ENCODE results near the gene APOBEC4. TPM values are rescaled to one million over a fixed set of nuclear protein-coding genes. Genes with fewer than 3 reads are reported as not detected.

Gene APOBEC4
- not detected in 2 replicates for total RNA-seq (2014; rRNA removed; shearing (Covaris generic))
- not detected in 2 replicates for polyA plus RNA-seq (2016; fragmentation: Nextera tagmentation; extraction: Ambion mirVana)

GRCh38 chr1:183652547-183653461 is at the start of gene APOBEC4:
TSS of gene APOBEC4 (minus strand) at chr1:183653316. CDS start at chr1:183648781, 4,535 bp downstream.
- TF ChIP-seq EZH2phosphoT487 (IDR thresholded peaks at IDR 0.05; ENCODE audit: insufficient read depth, low read depth) = no peak
- TF ChIP-seq EZH2 (IDR thresholded peaks at IDR 0.05; ENCODE audit: insufficient read depth, poor library complexity, severe bottlenecking) = no peak
- Histone ChIP-seq H3K4me1 (ENCODE audit: insufficient read depth) (peaks cover 19% of the 10 kb centered on the region), H3K79me2 (ENCODE audit: insufficient read depth) (peaks cover 10% of the 10 kb centered on the region; the same call in 1 of the 2 replicates), H3K27ac (no peak within 1 kb of the TSS), H3K9me2 (ENCODE audit: insufficient read depth) (no peaks in the 10 kb centered on the region), H3K36me3 (ENCODE audit: low read depth) (no peaks in the 10 kb centered on the region), H3K9me3 (ENCODE audit: low read depth) (no peaks in the 10 kb centered on the region), H2AFZ (no peak within 1 kb of the TSS), H3K4me2 (ENCODE audit: unreplicated experiment) (no peak within 1 kb of the TSS), H4K20me1 (ENCODE audit: insufficient read depth) (no peaks in the 10 kb centered on the region), H3F3A (ENCODE audit: insufficient read depth) (no peaks in the 10 kb centered on the region), H3K9ac (no peak within 1 kb of the TSS), H3K27me3 (replicated peaks; ENCODE audit: insufficient read depth) (no peaks in the 10 kb centered on the region), H3K4me3 (no peak within 1 kb of the TSS)
- in situ Hi-C loops (cut with MboI) = loop anchor here (10.0 kb wide), 2 partner anchors 262 to 392 kb away; no protein-coding TSS in a partner anchor
- DNase-seq = no peak
- 75 to 77% methylated on average over 5 of the region's 5 CpGs for WGBS, 2 experiments (ENCODE audit: low coverage in 1 of 2, low lambda C conversion rate in 2 of 2, missing lambda C conversion rate in 2 of 2)

GRCh38 chr1:183702813-183703198 is 49.7 kb upstream of the APOBEC4 start:
- H3K27ac ChIP-seq = no peak overlapping the region
- 96 to 99% methylated on average over 9 of the region's 9 CpGs for WGBS, 2 experiments (ENCODE audit: low coverage in 1 of 2, low lambda C conversion rate in 2 of 2, missing lambda C conversion rate in 2 of 2)
- in situ Hi-C loops (cut with MboI) = no loop called here

GRCh38 chr1:183702087-183702812 is 49.1 kb upstream of the APOBEC4 start:
- DNase-seq = peak; percentile 35

More at GRCh38 chr1:183702813-183703198, 49.7 kb upstream of the APOBEC4 start:
- Histone ChIP-seq H3K4me3 (no peak overlapping the region), H4K20me1 (ENCODE audit: insufficient read depth) (no peaks in the 10 kb centered on the region), H2AFZ (no peak overlapping the region), H3K4me1 (ENCODE audit: insufficient read depth) (no peaks in the 10 kb centered on the region), H3K9ac (no peak overlapping the region), H3K4me2 (ENCODE audit: unreplicated experiment) (no peak overlapping the region), H3K9me2 (ENCODE audit: insufficient read depth) (no peaks in the 10 kb centered on the region), H3K79me2 (ENCODE audit: insufficient read depth) (no peaks in the 10 kb centered on the region), H3K36me3 (ENCODE audit: low read depth) (no peaks in the 10 kb centered on the region), H3K9me3 (ENCODE audit: low read depth) (no peaks in the 10 kb centered on the region), H3F3A (ENCODE audit: insufficient read depth) (no peaks in the 10 kb centered on the region), H3K27me3 (replicated peaks; ENCODE audit: insufficient read depth) (no peaks in the 10 kb centered on the region)
- TF ChIP-seq EZH2phosphoT487 (IDR thresholded peaks at IDR 0.05; ENCODE audit: insufficient read depth, low read depth) = no peak
- no peak for TF ChIP-seq EZH2 (IDR thresholded peaks at IDR 0.05; ENCODE audit: insufficient read depth, poor library complexity, severe bottlenecking)
- no peak for DNase-seq

GRCh38 chr1:183699616-183700160 is 46.6 kb upstream of the APOBEC4 start:
- no peaks in the 10 kb centered on the region for H3K79me2 ChIP-seq (ENCODE audit: insufficient read depth)
- WGBS, 2 experiments (ENCODE audit: low coverage in 1 of 2, low lambda C conversion rate in 2 of 2, missing lambda C conversion rate in 2 of 2) = 73 to 76% methylated on average over 4 of the region's 4 CpGs
- TF ChIP-seq EZH2phosphoT487 (IDR thresholded peaks at IDR 0.05; ENCODE audit: insufficient read depth, low read depth) (no peak), EZH2 (IDR thresholded peaks at IDR 0.05; ENCODE audit: insufficient read depth, poor library complexity, severe bottlenecking) (no peak)
- no peaks in the 10 kb centered on the region for H3K4me1 ChIP-seq (ENCODE audit: insufficient read depth)
- no peak overlapping the region for H3K4me2 ChIP-seq (ENCODE audit: unreplicated experiment)
- H3K36me3 ChIP-seq (ENCODE audit: low read depth) = no peaks in the 10 kb centered on the region
- H3K9me2 ChIP-seq (ENCODE audit: insufficient read depth) = no peaks in the 10 kb centered on the region
- no peak overlapping the region for H3K9ac ChIP-seq
- H3K4me3 ChIP-seq = no peak overlapping the region
- DNase-seq = no peak
- H3F3A ChIP-seq (ENCODE audit: insufficient read depth) = no peaks in the 10 kb centered on the region
- H3K27ac ChIP-seq = no peak overlapping the region
- H3K27me3 ChIP-seq (replicated peaks; ENCODE audit: insufficient read depth) = no peaks in the 10 kb centered on the region
- H3K9me3 ChIP-seq (ENCODE audit: low read depth) = no peaks in the 10 kb centered on the region
- H4K20me1 ChIP-seq (ENCODE audit: insufficient read depth) = no peaks in the 10 kb centered on the region
- no peak overlapping the region for H2AFZ ChIP-seq
- in situ Hi-C loops (cut with MboI) = no loop called here

More at GRCh38 chr1:183702087-183702812, 49.1 kb upstream of the APOBEC4 start:
- TF ChIP-seq EZH2 (IDR thresholded peaks at IDR 0.05; ENCODE audit: insufficient read depth, poor library complexity, severe bottlenecking) = no peak
- TF ChIP-seq EZH2phosphoT487 (IDR thresholded peaks at IDR 0.05; ENCODE audit: insufficient read depth, low read depth) = no peak
- in situ Hi-C loops (cut with MboI) = no loop called here
- H3K27ac ChIP-seq = no peak overlapping the region
- H3K9me3 ChIP-seq (ENCODE audit: low read depth) = no peaks in the 10 kb centered on the region
- no peak overlapping the region for H3K4me3 ChIP-seq
- 84 to 91% methylated on average over 7 of the region's 7 CpGs for WGBS, 2 experiments (ENCODE audit: low coverage in 1 of 2, low lambda C conversion rate in 2 of 2, missing lambda C conversion rate in 2 of 2)
- no peaks in the 10 kb centered on the region for H3F3A ChIP-seq (ENCODE audit: insufficient read depth)
- H3K4me2 ChIP-seq (ENCODE audit: unreplicated experiment) = no peak overlapping the region
- no peak overlapping the region for H2AFZ ChIP-seq
- no peaks in the 10 kb centered on the region for H3K36me3 ChIP-seq (ENCODE audit: low read depth)
- no peaks in the 10 kb centered on the region for H3K9me2 ChIP-seq (ENCODE audit: insufficient read depth)
- H3K79me2 ChIP-seq (ENCODE audit: insufficient read depth) = no peaks in the 10 kb centered on the region
- no peaks in the 10 kb centered on the region for H4K20me1 ChIP-seq (ENCODE audit: insufficient read depth)
- H3K4me1 ChIP-seq (ENCODE audit: insufficient read depth) = no peaks in the 10 kb centered on the region
- H3K9ac ChIP-seq = no peak overlapping the region
- H3K27me3 ChIP-seq (replicated peaks; ENCODE audit: insufficient read depth) = no peaks in the 10 kb centered on the region
